Panc1 (cell line): ENCODE results near the gene ZBTB7A. TPM values are rescaled to one million over a fixed set of nuclear protein-coding genes. Genes with fewer than 3 reads are reported as not detected.

ENCODE experiments used
- ATAC-seq: fragments of 200-7000 bp; cut with Tn5 transposase; 2 replicates; pipeline ENCODE4 v1.9.1; 2020; ENCODE audit warnings: mild to moderate bottlenecking, moderate library complexity
- BruUV-seq: library from RNA; stranded (reverse); fragments of 400-500 nt; replicated peaks from 2 replicates; lab custom pipeline; 2021; lab: Mats Ljungman, UMichigan
- CTCF ChIA-PET: fragments of 300-600 bp; sonication (Branson Sonifier 250); formaldehyde crosslinking; loops from one replicate; lab custom pipeline; 2022; ENCODE audit warnings: antibody characterized with exemption; lab: Charles Lee
- POLR2A ChIA-PET: fragments of 300-600 bp; sonication (Branson Sonifier 250); formaldehyde crosslinking; loops from one replicate; lab custom pipeline; 2022; ENCODE audit warnings: antibody characterized with exemption; lab: Charles Lee
- DNase-seq: peaks from one replicate; pipeline ENCODE4 v3.0.0-alpha.2; 2010; ENCODE audit warnings: low read depth, low spot score
- H3K27ac ChIP-seq: 2 replicates; pipeline ENCODE4 v1.5.1; 2011; ENCODE audit warnings: mild to moderate bottlenecking, low read length, inconsistent platforms
- H3K27me3 ChIP-seq: fragments of 200-500 bp; sonication (Bioruptor generic); 2 replicates; pipeline ENCODE4 v1.6.0; 2014; ENCODE audit warnings: low read length, inconsistent platforms; ENCODE audit not compliant: control insufficient read depth, insufficient read depth
- H3K36me3 ChIP-seq: fragments of 200-500 bp; sonication (Bioruptor generic); 2 replicates; pipeline ENCODE4 v1.5.1; 2014; ENCODE audit warnings: inconsistent platforms, mild to moderate bottlenecking, low read length, moderate library complexity; ENCODE audit not compliant: control insufficient read depth, insufficient read depth
- H3K4me1 ChIP-seq: 2 replicates; pipeline ENCODE4 v1.5.1; 2011; ENCODE audit warnings: inconsistent platforms, mild to moderate bottlenecking, low read length, moderate library complexity; ENCODE audit not compliant: control insufficient read depth, insufficient read depth
- H3K4me3 ChIP-seq, 2 experiments: 2 replicates each; pipeline ENCODE4 v1.5.1; 2011 to 2012; ENCODE audit warnings: low read depth in 2 of 2, low read length in 2 of 2, mild to moderate bottlenecking in 2 of 2, inconsistent platforms in 1 of 2, moderate library complexity in 1 of 2
- H3K9me3 ChIP-seq: fragments of 200-500 bp; sonication (Bioruptor generic); 2 replicates; pipeline ENCODE4 v1.5.1; 2014; ENCODE audit warnings: low read depth, mild to moderate bottlenecking, inconsistent platforms, low read length, moderate library complexity; ENCODE audit not compliant: control insufficient read depth, insufficient read depth
- POLR2AphosphoS5 ChIP-seq: IDR thresholded peaks from 2 replicates; pipeline ENCODE4 v1.6.1; 2012; ENCODE audit warnings: mild to moderate bottlenecking, low read depth, low read length, moderate library complexity
- SIN3A ChIP-seq: IDR thresholded peaks from 2 replicates; pipeline ENCODE4 v1.6.1; 2012; ENCODE audit warnings: low read depth, mild to moderate bottlenecking, low read length, moderate library complexity, borderline replicate concordance; ENCODE audit not compliant: insufficient read depth
- TCF7L2 ChIP-seq: IDR thresholded peaks from 2 replicates; pipeline ENCODE4 v1.6.1; 2011; ENCODE audit warnings: mild to moderate bottlenecking, low read depth, low read length, inconsistent platforms
- in situ Hi-C: cut with HindIII; loops from 2 replicates; pipeline ENCODE4 v1.10.0; 2016; ENCODE audit warnings: low sequenced_read_pairs, low pct_unique_long_range_greater_than_20kb
- intact Hi-C: fragments of 100-400 bp; cut with micrococcal nuclease; formaldehyde crosslinking; loops from one replicate; pipeline ENCODE4 v1.10.0; 2022; ENCODE audit not compliant: unreplicated experiment
- total RNA-seq: library from RNA; stranded (reverse); gene quantifications from one replicate; pipeline ENCODE4 v1.2.1, GENCODE V29; 2021; ENCODE audit not compliant: unreplicated experiment
- TF ChIP-seq, protein P1 (sequence below): fragments of 450-650 bp; IDR thresholded peaks from 2 replicates; pipeline ENCODE4 v1.5.1; 2017; ENCODE audit warnings: mild to moderate bottlenecking
- TF ChIP-seq, protein P2 (sequence below), 2 experiments: IDR thresholded peaks; 2 replicates each; pipeline ENCODE4 v1.6.1; 2011 to 2012; ENCODE audit warnings: low read depth in 2 of 2, control low read depth in 1 of 2, low read length in 1 of 2, mild to moderate bottlenecking in 1 of 2, moderate library complexity in 1 of 2; ENCODE audit not compliant: insufficient read depth in 1 of 2

The ZBTB7A gene
- total RNA-seq, 1 experiment from 2014 or later = 48.0 TPM

GRCh38 chr19:4101496-4101770 lies 34.7 kb upstream of the ZBTB7A start:
- POLR2A ChIA-PET = no interaction called here

DNA sequence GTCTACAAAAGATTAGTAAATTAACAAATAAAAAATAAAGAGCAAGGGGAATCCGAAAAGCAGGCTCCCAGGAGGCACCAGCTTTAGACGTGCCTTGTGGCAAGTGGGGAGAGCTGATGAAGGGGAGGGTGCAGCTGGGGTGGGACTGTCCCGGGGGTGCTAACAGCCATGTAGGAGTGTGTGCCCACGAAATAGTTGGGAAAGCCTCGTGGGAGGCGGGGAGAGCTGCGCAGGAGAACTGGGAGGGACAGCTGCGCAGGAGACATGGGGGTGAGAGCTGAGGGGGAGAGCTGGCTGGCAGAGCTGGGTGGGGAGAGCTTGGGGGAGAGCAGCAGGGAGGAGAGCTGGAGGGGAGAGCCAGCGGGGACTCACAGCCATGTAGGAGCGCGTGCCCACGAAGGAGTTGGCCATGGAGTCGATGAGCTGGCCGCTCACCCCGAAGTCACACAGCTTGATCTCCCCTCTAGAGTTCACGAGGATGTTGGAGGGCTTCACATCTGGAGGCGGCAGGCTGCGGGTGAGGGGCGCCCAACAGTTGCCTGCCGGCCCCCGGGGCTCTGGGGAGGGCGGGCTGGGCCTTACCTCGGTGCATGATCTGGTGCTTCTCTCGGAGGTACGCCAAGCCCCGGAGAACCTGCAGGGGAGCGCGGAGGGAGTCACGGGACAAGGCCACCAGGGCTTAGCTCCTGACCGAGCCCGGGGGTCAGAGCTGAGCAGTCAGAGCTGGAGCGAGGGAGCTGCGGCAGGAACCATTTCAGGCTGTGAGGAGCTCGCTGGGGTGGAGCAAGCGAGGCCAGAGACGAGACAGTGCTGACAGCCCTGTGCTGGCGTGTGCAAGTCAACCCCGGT lies 34.2 kb upstream of the ZBTB7A start:
- in situ Hi-C loops (no loop called here), intact Hi-C loops (no loop called here)
- ATAC-seq (no peak), DNase-seq (no peak)
- POLR2A ChIA-PET = interaction anchor here (0.6 kb wide), 1 partner anchor 20 kb away, joined by 4 read pairs; no protein-coding TSS in a partner anchor
- Histone ChIP-seq H3K27ac (no peak overlapping the region), H3K4me3 (no peak overlapping the region), H3K27me3 (no peaks in the 10 kb centered on the region), H3K4me1 (no peaks in the 10 kb centered on the region), H3K9me3 (no peaks in the 10 kb centered on the region), H3K36me3 (no peaks in the 10 kb centered on the region; the same call in 1 of the 2 replicates)
- CTCF ChIA-PET = interaction anchor here (0.8 kb wide), 1 partner anchor 100 kb away, joined by 7 read pairs; no protein-coding TSS in a partner anchor
- TF ChIP-seq POLR2AphosphoS5 (no peak), TCF7L2 (no peak), SIN3A (no peak)
- TF ChIP-seq, protein P1, sequence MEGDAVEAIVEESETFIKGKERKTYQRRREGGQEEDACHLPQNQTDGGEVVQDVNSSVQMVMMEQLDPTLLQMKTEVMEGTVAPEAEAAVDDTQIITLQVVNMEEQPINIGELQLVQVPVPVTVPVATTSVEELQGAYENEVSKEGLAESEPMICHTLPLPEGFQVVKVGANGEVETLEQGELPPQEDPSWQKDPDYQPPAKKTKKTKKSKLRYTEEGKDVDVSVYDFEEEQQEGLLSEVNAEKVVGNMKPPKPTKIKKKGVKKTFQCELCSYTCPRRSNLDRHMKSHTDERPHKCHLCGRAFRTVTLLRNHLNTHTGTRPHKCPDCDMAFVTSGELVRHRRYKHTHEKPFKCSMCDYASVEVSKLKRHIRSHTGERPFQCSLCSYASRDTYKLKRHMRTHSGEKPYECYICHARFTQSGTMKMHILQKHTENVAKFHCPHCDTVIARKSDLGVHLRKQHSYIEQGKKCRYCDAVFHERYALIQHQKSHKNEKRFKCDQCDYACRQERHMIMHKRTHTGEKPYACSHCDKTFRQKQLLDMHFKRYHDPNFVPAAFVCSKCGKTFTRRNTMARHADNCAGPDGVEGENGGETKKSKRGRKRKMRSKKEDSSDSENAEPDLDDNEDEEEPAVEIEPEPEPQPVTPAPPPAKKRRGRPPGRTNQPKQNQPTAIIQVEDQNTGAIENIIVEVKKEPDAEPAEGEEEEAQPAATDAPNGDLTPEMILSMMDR = no peak
- TF ChIP-seq, protein P2, sequence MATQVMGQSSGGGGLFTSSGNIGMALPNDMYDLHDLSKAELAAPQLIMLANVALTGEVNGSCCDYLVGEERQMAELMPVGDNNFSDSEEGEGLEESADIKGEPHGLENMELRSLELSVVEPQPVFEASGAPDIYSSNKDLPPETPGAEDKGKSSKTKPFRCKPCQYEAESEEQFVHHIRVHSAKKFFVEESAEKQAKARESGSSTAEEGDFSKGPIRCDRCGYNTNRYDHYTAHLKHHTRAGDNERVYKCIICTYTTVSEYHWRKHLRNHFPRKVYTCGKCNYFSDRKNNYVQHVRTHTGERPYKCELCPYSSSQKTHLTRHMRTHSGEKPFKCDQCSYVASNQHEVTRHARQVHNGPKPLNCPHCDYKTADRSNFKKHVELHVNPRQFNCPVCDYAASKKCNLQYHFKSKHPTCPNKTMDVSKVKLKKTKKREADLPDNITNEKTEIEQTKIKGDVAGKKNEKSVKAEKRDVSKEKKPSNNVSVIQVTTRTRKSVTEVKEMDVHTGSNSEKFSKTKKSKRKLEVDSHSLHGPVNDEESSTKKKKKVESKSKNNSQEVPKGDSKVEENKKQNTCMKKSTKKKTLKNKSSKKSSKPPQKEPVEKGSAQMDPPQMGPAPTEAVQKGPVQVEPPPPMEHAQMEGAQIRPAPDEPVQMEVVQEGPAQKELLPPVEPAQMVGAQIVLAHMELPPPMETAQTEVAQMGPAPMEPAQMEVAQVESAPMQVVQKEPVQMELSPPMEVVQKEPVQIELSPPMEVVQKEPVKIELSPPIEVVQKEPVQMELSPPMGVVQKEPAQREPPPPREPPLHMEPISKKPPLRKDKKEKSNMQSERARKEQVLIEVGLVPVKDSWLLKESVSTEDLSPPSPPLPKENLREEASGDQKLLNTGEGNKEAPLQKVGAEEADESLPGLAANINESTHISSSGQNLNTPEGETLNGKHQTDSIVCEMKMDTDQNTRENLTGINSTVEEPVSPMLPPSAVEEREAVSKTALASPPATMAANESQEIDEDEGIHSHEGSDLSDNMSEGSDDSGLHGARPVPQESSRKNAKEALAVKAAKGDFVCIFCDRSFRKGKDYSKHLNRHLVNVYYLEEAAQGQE (IDR thresholded peaks at IDR 0.05; ENCODE audit: insufficient read depth in 1 of 2, low read depth in 2 of 2, low read length in 1 of 2) = no peak
- BruUV-seq = no TSS peak

More at GRCh38 chr19:4101496-4101770, 34.7 kb upstream of the ZBTB7A start:
- intact Hi-C loops (no loop called here), in situ Hi-C loops (no loop called here)
- Histone ChIP-seq H3K36me3 (no peaks in the 10 kb centered on the region; the same call in 1 of the 2 replicates), H3K4me1 (no peaks in the 10 kb centered on the region), H3K27me3 (no peaks in the 10 kb centered on the region), H3K27ac (no peak overlapping the region), H3K4me3 (no peak overlapping the region), H3K9me3 (no peaks in the 10 kb centered on the region)
- DNase-seq (no peak), ATAC-seq (no peak)
- TF ChIP-seq, protein P2 (IDR thresholded peaks at IDR 0.05; ENCODE audit: insufficient read depth in 1 of 2, low read depth in 2 of 2, low read length in 1 of 2) = no peak
- TF ChIP-seq TCF7L2 (no peak), POLR2AphosphoS5 (no peak), SIN3A (no peak)
- TF ChIP-seq, protein P1 = no peak
- CTCF ChIA-PET = no interaction called here
- no TSS peak for BruUV-seq
